Heart left ventricle (tissue), 16 donors: ENCODE results near the gene EEF2K. TPM values are rescaled to one million over a fixed set of nuclear protein-coding genes. Genes with fewer than 3 reads are reported as not detected.

Source experiments
- ATAC-seq, 4 donors: fragments of 200-7000 bp; cut with Tn5 transposase; one replicate each; pipeline ENCODE4 v1.9.1; 2020 to 2022; ENCODE audit warnings: moderate library complexity in 4 of 4, mild to moderate bottlenecking in 3 of 4, moderate number of reproducible peaks in 1 of 4
- DNase-seq, 5 donors: peaks; one replicate each; pipeline ENCODE4 v3.0.0-alpha.2; 2020
- H3K27ac ChIP-seq, 12 donors: fragments of 200-600 bp; sonication (generic) in 4 of 12; one replicate each; pipeline versions ENCODE4 v1.5.0 to v1.8.0; 2016 to 2022; ENCODE audit warnings: mild to moderate bottlenecking in 2 of 12
- H3K27me3 ChIP-seq, 9 donors: fragments of 200-600 bp; sonication (generic) in 2 of 9; one replicate each; pipeline versions ENCODE4 v1.5.1 to v1.8.0; 2016 to 2022; ENCODE audit warnings: mild to moderate bottlenecking in 3 of 9
- H3K36me3 ChIP-seq, 9 donors: fragments of 200-600 bp; sonication (generic) in 2 of 9; one replicate each; pipeline versions ENCODE4 v1.5.0 to v1.8.0; 2018 to 2022; ENCODE audit warnings: mild to moderate bottlenecking in 2 of 9
- H3K4me1 ChIP-seq, 12 donors: fragments of 200-600 bp; sonication (generic) in 4 of 12; one replicate each; pipeline versions ENCODE4 v1.5.0 to v1.8.0; 2016 to 2022; ENCODE audit warnings: mild to moderate bottlenecking in 3 of 12
- H3K4me3 ChIP-seq, 12 donors: fragments of 200-600 bp; sonication (generic) in 4 of 12; one replicate each; pipeline versions ENCODE4 v1.5.0 to v1.8.0; 2017 to 2022; ENCODE audit warnings: mild to moderate bottlenecking in 9 of 12, moderate library complexity in 4 of 12
- H3K9me3 ChIP-seq, 12 donors: fragments of 200-600 bp; sonication (generic) in 4 of 12; one replicate each; pipeline versions ENCODE4 v1.5.0 to v1.8.0; 2016 to 2022; ENCODE audit warnings: mild to moderate bottlenecking in 1 of 12
- POLR2A ChIP-seq, 2 donors: fragments of 450-650 bp; IDR thresholded peaks; one replicate each; pipeline ENCODE4 v1.6.1; 2017; ENCODE audit warnings: antibody characterized with exemption in 2 of 2, mild to moderate bottlenecking in 2 of 2, moderate library complexity in 2 of 2
- WGBS, 4 donors: extraction: QIAGEN DNeasy Blood & Tissue Kit in 2 of 4; methylation state at CpG; one replicate each; pipeline versions ENCODE4 v1.1.5 to v1.1.7; 2013 to 2018; 5-methylcytosine and 5-hydroxymethylcytosine counted together
- intact Hi-C, 10 donors: fragments of 100-400 bp; cut with DNase I; formaldehyde crosslinking; loops; one replicate each; pipeline versions ENCODE4 v1.11.1 to v1.14.2; 2022
- polyA plus RNA-seq, 2 donors: library from polyadenylated mRNA; stranded (reverse); fragments of 200-250 nt; gene quantifications; one replicate each; pipeline ENCODE4 v1.2.3, GENCODE V29; 2013
- total RNA-seq, 9 donors: library from RNA; depleted of rRNA in 2 of 9; stranded (reverse); fragments of >200 nt in 2 of 9; fragmentation: NEBNext Ultra II Directional in 3 of 9; extraction: Animal tissue kit (Norgen Biotek cat#: 25700) in 3 of 9; gene quantifications; one replicate each; pipeline versions ENCODE4 v1.1.0 to v1.2.4, GENCODE V29; 2016 to 2023
- TF ChIP-seq, protein P1 (sequence below), 12 donors: fragments of 200-600 bp; sonication (generic) in 4 of 12; IDR thresholded peaks; one replicate each; pipeline versions ENCODE4 v1.5.0 to v1.8.0; 2018 to 2022; ENCODE audit warnings: antibody characterized with exemption in 12 of 12, mild to moderate bottlenecking in 5 of 12
- donor health status: ischemic (EF 13 %, LVEDD 7.1; RV severe dilation, severe dysfunction).
- donor health status: healthy with polysubstance abuse.
- donor health status: DM: no; HTN: yes; CAD: no.
- donor health status: DM: no; HTN: no; CAD: no.
- donor health status: ischemic (EF 25% LVEDD 6.9; RV normal size, moderate dysfunction).
- donor health status: ischemic (EF 25% LVEDD 5.7; RV mildly dilated, moderate dysfunction).
- donor health status: healthy.
- donor health status: DM: yes; HTN: yes; CAD: no.
- donor health status: ischemic (EF 35%, LVEDD 5.7; RV mildly dilated, moderate dysfunction).
- donor health status: nonischemic (EF 11% LVEDD 7.7; RV severe dilation, severe dysfunction).
- donor health status: DM: yes; HTN: yes; CAD: no.
- donor health status: PGD.
- donor health status: ischemic (EF 29% LVEDD 5.4; RV normal size, mild dysfunction).
- donor health status: nonischemic (EF 23%, LVEDD 6.1; RV moderate dilation, normal function).

EEF2K gene
- total and polyA plus RNA-seq, 11 donors = 8.3 to 33.6 (median 24.6) TPM

DNA sequence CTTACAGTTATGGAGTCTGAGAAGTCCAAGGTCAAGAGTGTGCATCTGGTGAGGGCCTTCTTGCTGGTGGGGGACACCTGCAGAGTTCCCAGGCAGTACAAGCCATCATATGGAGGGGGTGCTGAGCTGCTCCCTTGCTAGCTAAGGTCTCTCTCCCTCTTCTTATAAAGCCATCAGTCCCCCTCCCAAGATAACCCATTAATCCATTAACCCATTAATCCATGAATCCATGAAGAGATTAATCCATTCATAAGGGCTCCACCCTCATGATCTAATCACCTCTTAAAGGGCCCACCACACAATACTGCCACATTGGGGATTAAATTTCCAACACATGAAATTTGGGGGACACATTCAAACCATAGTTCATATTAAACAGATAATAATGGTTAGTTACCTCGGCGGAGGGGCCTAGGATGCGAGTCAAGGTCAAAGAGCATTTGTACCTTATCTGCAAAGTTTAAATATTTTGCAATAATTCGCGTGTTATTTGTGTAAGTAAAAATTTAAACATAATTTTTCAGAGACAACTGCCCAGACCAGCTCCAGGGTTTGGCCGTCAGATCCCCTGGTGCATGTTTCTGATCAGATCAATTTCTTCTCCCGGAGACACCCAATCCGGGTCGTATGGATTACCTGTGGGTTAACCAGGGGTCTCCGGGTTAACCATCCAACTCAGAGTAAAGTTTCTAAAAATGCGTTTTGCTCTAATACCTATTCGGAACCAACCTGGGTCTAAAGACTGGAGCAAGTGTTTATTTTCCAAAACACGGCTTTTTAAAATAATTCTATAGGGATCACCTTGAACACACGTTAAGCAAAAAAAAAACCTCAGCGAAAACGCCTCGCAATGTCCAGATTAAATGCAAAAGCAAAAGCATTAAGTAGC, 90.4 kb downstream of the EEF2K start:
- WGBS, 4 donors = 3 to 7% (median 5%) methylated on average over 17 of the region's 17 CpGs
- Histone ChIP-seq H3K36me3 (peaks cover 0 to 3% (median 0%) of the 10 kb centered on the region in 9 donors), H3K27ac (peak overlapping the region in 7 of 12 donors; percentile 26 to 94 (median 48)), H3K4me3 (peak overlapping the region; percentile 27 to 97 (median 78)), H3K9me3 (no peaks in the 10 kb centered on the region), H3K27me3 (no peaks in the 10 kb centered on the region), H3K4me1 (peaks cover 0 to 33% (median 14%) of the 10 kb centered on the region in 12 donors)
- no peak for DNase-seq
- intact Hi-C loops = loop anchor here in 9 of 10 donors (1.0 to 10.0 kb wide), 13 partner anchors 52 to 342 kb away; partner anchors contain the start of genes EEF2K (in 6 of the 9), PDZD9 (in 6 of the 9), MOSMO (in 4 of the 9) and UQCRC2 (in 2 of the 9)
- TF ChIP-seq, protein P1, sequence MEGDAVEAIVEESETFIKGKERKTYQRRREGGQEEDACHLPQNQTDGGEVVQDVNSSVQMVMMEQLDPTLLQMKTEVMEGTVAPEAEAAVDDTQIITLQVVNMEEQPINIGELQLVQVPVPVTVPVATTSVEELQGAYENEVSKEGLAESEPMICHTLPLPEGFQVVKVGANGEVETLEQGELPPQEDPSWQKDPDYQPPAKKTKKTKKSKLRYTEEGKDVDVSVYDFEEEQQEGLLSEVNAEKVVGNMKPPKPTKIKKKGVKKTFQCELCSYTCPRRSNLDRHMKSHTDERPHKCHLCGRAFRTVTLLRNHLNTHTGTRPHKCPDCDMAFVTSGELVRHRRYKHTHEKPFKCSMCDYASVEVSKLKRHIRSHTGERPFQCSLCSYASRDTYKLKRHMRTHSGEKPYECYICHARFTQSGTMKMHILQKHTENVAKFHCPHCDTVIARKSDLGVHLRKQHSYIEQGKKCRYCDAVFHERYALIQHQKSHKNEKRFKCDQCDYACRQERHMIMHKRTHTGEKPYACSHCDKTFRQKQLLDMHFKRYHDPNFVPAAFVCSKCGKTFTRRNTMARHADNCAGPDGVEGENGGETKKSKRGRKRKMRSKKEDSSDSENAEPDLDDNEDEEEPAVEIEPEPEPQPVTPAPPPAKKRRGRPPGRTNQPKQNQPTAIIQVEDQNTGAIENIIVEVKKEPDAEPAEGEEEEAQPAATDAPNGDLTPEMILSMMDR (IDR thresholded peaks at IDR 0.05) = peak in 1 of 12 donors; percentile 7
- no peak for TF ChIP-seq POLR2A (IDR thresholded peaks at IDR 0.05)
- peak in 1 of 4 donors; percentile 2 for ATAC-seq

DNA sequence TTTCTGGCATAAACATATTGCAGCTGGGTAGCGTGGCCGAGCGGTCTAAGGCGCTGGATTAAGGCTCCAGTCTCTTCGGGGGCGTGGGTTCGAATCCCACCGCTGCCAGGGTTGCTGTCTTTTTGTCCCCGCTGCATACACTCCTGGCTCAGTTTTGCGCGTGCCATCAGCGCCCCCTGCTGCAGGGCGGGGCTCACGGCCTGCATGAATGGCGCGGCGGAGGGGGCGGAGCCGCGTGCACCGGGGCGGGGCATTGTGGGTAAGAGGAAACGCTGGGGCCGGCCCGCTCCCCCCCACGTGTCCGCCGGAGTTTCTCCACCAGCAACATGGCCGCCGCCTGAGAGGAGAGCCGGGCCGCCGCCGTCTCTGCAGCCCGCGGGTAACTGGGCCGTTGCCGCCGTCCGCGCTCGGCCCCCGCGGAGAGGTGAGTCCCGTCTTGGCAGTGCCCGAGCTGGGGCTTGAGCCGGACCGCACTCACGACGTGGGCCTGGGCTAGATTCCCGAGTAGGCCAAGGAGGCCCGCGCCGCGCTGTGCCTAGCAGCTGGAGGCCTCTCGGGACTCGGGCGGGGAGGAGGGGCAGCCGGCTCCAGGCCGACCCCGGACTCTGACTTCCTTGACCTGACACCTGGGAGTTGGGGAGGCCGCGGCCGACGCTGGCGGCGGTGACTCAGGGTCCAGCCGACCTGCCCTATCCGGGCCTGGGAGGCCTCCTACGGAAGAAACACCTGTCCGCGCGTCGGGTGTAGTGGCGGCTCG, 91.2 kb downstream of the EEF2K start, which contains the start of gene POLR3E:
POLR3E (plus strand) TSS at position 296 of the 757 bp plus-strand sequence. CDS start 5,560 bp downstream, outside the sequence.
- no peaks in the 10 kb centered on the region for H3K27me3 ChIP-seq
- H3K27ac ChIP-seq = peak within 1 kb of the TSS; percentile 81 to 94 (median 90)
- no peaks in the 10 kb centered on the region for H3K9me3 ChIP-seq
- 0 to 1% (median 0%) methylated on average over 40 to 76 of the region's 76 CpGs for WGBS, 4 donors
- DNase-seq (peak; percentile 99 to 100 (median 99)), ATAC-seq (peak; percentile 94 to 96 (median 96))
- H3K4me1 ChIP-seq = peaks cover 0 to 33% (median 14%) of the 10 kb centered on the region in 12 donors
- intact Hi-C loops = loop anchor here in 9 of 10 donors (1.0 to 10.0 kb wide), 13 partner anchors 52 to 342 kb away; partner anchors contain the start of genes EEF2K (in 6 of the 9), PDZD9 (in 6 of the 9), MOSMO (in 4 of the 9) and UQCRC2 (in 2 of the 9)
- peak in 1 of 2 donors; percentile 61 for TF ChIP-seq POLR2A (IDR thresholded peaks at IDR 0.05)
- TF ChIP-seq, protein P1 (IDR thresholded peaks at IDR 0.05) = peak; percentile 91 to 99 (median 95)
- peaks cover 0 to 11% (median 3%) of the 10 kb centered on the region in 9 donors for H3K36me3 ChIP-seq
- H3K4me3 ChIP-seq = peak within 1 kb of the TSS; percentile 67 to 97 (median 82)

GRCh38 chr16:22297871-22298733, 92.0 kb downstream of the EEF2K start:
- ATAC-seq = peak; percentile 7 to 65 (median 45)
- no peaks in the 10 kb centered on the region for H3K9me3 ChIP-seq
- H3K27me3 ChIP-seq = no peaks in the 10 kb centered on the region
- peak in 4 of 5 donors; percentile 59 to 78 (median 68) for DNase-seq
- intact Hi-C loops = loop anchor here in 9 of 10 donors (1.0 to 10.0 kb wide), 14 partner anchors 53 to 345 kb away; partner anchors contain the start of genes EEF2K (in 6 of the 9), PDZD9 (in 6 of the 9), MOSMO (in 4 of the 9) and UQCRC2 (in 3 of the 9)
- peaks cover 0 to 33% (median 14%) of the 10 kb centered on the region in 12 donors for H3K4me1 ChIP-seq
- TF ChIP-seq POLR2A (IDR thresholded peaks at IDR 0.05) = peak in 1 of 2 donors; percentile 21
- TF ChIP-seq, protein P1 (IDR thresholded peaks at IDR 0.05) = no peak
- peaks cover 0 to 19% (median 10%) of the 10 kb centered on the region in 9 donors for H3K36me3 ChIP-seq
- peak overlapping the region; percentile 67 to 97 (median 82) for H3K4me3 ChIP-seq
- peak overlapping the region; percentile 81 to 94 (median 90) for H3K27ac ChIP-seq
- 0 to 1% (median 1%) methylated on average over 21 to 39 of the region's 39 CpGs for WGBS, 4 donors
